Heart left ventricle (tissue), 16 donors: Measurements from ENCODE around the gene MAP3K7CL. TPM values are rescaled to one million over a fixed set of nuclear protein-coding genes. Genes with fewer than 3 reads are reported as not detected.

ENCODE experiments used
- ATAC-seq, 4 donors: fragments of 200-7000 bp; cut with Tn5 transposase; one replicate each; pipeline ENCODE4 v1.9.1; 2020 to 2022; ENCODE audit warnings: moderate library complexity in 4 of 4, mild to moderate bottlenecking in 3 of 4, moderate number of reproducible peaks in 1 of 4
- DNase-seq, 5 donors: peaks; one replicate each; pipeline ENCODE4 v3.0.0-alpha.2; 2020
- H3K27ac ChIP-seq, 12 donors: fragments of 200-600 bp; sonication (generic) in 4 of 12; one replicate each; pipeline versions ENCODE4 v1.5.0 to v1.8.0; 2016 to 2022; ENCODE audit warnings: mild to moderate bottlenecking in 2 of 12
- H3K27me3 ChIP-seq, 9 donors: fragments of 200-600 bp; sonication (generic) in 2 of 9; one replicate each; pipeline versions ENCODE4 v1.5.1 to v1.8.0; 2016 to 2022; ENCODE audit warnings: mild to moderate bottlenecking in 3 of 9
- H3K36me3 ChIP-seq, 9 donors: fragments of 200-600 bp; sonication (generic) in 2 of 9; one replicate each; pipeline versions ENCODE4 v1.5.0 to v1.8.0; 2018 to 2022; ENCODE audit warnings: mild to moderate bottlenecking in 2 of 9
- H3K4me1 ChIP-seq, 12 donors: fragments of 200-600 bp; sonication (generic) in 4 of 12; one replicate each; pipeline versions ENCODE4 v1.5.0 to v1.8.0; 2016 to 2022; ENCODE audit warnings: mild to moderate bottlenecking in 3 of 12
- H3K4me3 ChIP-seq, 12 donors: fragments of 200-600 bp; sonication (generic) in 4 of 12; one replicate each; pipeline versions ENCODE4 v1.5.0 to v1.8.0; 2017 to 2022; ENCODE audit warnings: mild to moderate bottlenecking in 9 of 12, moderate library complexity in 4 of 12
- H3K9me3 ChIP-seq, 12 donors: fragments of 200-600 bp; sonication (generic) in 4 of 12; one replicate each; pipeline versions ENCODE4 v1.5.0 to v1.8.0; 2016 to 2022; ENCODE audit warnings: mild to moderate bottlenecking in 1 of 12
- POLR2A ChIP-seq, 2 donors: fragments of 450-650 bp; IDR thresholded peaks; one replicate each; pipeline ENCODE4 v1.6.1; 2017; ENCODE audit warnings: antibody characterized with exemption in 2 of 2, mild to moderate bottlenecking in 2 of 2, moderate library complexity in 2 of 2
- WGBS, 4 donors: extraction: QIAGEN DNeasy Blood & Tissue Kit in 2 of 4; methylation state at CpG; one replicate each; pipeline versions ENCODE4 v1.1.5 to v1.1.7; 2013 to 2018; 5-methylcytosine and 5-hydroxymethylcytosine counted together
- intact Hi-C, 10 donors: fragments of 100-400 bp; cut with DNase I; formaldehyde crosslinking; loops; one replicate each; pipeline versions ENCODE4 v1.11.1 to v1.14.2; 2022
- polyA plus RNA-seq, 2 donors: library from polyadenylated mRNA; stranded (reverse); fragments of 200-250 nt; gene quantifications; one replicate each; pipeline ENCODE4 v1.2.3, GENCODE V29; 2013
- total RNA-seq, 9 donors: library from RNA; depleted of rRNA in 2 of 9; stranded (reverse); fragments of >200 nt in 2 of 9; fragmentation: NEBNext Ultra II Directional in 3 of 9; extraction: Animal tissue kit (Norgen Biotek cat#: 25700) in 3 of 9; gene quantifications; one replicate each; pipeline versions ENCODE4 v1.1.0 to v1.2.4, GENCODE V29; 2016 to 2023
- TF ChIP-seq, protein P1 (sequence below), 12 donors: fragments of 200-600 bp; sonication (generic) in 4 of 12; IDR thresholded peaks; one replicate each; pipeline versions ENCODE4 v1.5.0 to v1.8.0; 2018 to 2022; ENCODE audit warnings: antibody characterized with exemption in 12 of 12, mild to moderate bottlenecking in 5 of 12
- donor health status: ischemic (EF 13 %, LVEDD 7.1; RV severe dilation, severe dysfunction).
- donor health status: healthy with polysubstance abuse.
- donor health status: DM: no; HTN: yes; CAD: no.
- donor health status: DM: no; HTN: no; CAD: no.
- donor health status: ischemic (EF 25% LVEDD 6.9; RV normal size, moderate dysfunction).
- donor health status: ischemic (EF 25% LVEDD 5.7; RV mildly dilated, moderate dysfunction).
- donor health status: healthy.
- donor health status: DM: yes; HTN: yes; CAD: no.
- donor health status: ischemic (EF 35%, LVEDD 5.7; RV mildly dilated, moderate dysfunction).
- donor health status: nonischemic (EF 11% LVEDD 7.7; RV severe dilation, severe dysfunction).
- donor health status: DM: yes; HTN: yes; CAD: no.
- donor health status: PGD.
- donor health status: ischemic (EF 29% LVEDD 5.4; RV normal size, mild dysfunction).
- donor health status: nonischemic (EF 23%, LVEDD 6.1; RV moderate dilation, normal function).

The MAP3K7CL gene
- total and polyA plus RNA-seq, 11 donors: 0.64 to 25.2 (median 6.3) TPM

- TF ChIP-seq POLR2A (IDR thresholded peaks at IDR 0.05): no peak
- TF ChIP-seq, protein P1, sequence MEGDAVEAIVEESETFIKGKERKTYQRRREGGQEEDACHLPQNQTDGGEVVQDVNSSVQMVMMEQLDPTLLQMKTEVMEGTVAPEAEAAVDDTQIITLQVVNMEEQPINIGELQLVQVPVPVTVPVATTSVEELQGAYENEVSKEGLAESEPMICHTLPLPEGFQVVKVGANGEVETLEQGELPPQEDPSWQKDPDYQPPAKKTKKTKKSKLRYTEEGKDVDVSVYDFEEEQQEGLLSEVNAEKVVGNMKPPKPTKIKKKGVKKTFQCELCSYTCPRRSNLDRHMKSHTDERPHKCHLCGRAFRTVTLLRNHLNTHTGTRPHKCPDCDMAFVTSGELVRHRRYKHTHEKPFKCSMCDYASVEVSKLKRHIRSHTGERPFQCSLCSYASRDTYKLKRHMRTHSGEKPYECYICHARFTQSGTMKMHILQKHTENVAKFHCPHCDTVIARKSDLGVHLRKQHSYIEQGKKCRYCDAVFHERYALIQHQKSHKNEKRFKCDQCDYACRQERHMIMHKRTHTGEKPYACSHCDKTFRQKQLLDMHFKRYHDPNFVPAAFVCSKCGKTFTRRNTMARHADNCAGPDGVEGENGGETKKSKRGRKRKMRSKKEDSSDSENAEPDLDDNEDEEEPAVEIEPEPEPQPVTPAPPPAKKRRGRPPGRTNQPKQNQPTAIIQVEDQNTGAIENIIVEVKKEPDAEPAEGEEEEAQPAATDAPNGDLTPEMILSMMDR (IDR thresholded peaks at IDR 0.05): no peak
- intact Hi-C loops: no loop called here
- H3K4me3 ChIP-seq: peak overlapping the region in 9 of 12 donors; percentile 5 to 57 (median 43)
- 80 to 91% (median 82%) methylated on average over 3 of the region's 3 CpGs for WGBS, 4 donors
- no peaks in the 10 kb centered on the region for H3K36me3 ChIP-seq
- DNase-seq (no peak), ATAC-seq (no peak)
- H3K27ac ChIP-seq: peak overlapping the region in 7 of 12 donors; percentile 9 to 93 (median 46)
- peaks cover 0 to 51% (median 0%) of the 10 kb centered on the region in 12 donors for H3K4me1 ChIP-seq
- H3K9me3 ChIP-seq: peaks cover 0 to 7% (median 0%) of the 10 kb centered on the region in 12 donors
- no peaks in the 10 kb centered on the region for H3K27me3 ChIP-seq
Measured at GRCh38 chr21:29194342-29194741, 63.9 kb downstream of the MAP3K7CL start.

DNA sequence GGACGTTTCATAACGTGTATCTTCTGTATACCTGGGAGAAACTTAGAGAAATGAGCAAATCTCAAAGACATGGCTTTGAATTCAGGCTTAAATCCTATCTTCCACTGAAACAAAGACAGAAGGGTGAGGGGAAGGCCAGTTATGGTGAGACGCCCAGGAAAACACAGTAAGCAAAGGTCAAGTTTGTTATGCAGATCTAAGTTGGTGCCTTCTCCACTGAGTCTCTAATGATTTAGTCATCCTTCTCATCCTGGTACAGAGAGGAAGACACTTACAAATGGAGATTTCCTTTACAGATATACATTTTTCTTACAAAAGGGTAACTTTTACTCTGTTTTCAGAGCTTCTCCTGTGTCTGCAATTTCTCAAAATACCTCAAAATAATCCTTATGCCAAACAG, 64.4 kb downstream of the MAP3K7CL start:
- 49 to 73% (median 65%) methylated on average over 3 of the region's 3 CpGs for WGBS, 4 donors
- Histone ChIP-seq H3K27me3 (no peaks in the 10 kb centered on the region), H3K36me3 (no peaks in the 10 kb centered on the region), H3K4me1 (peaks cover 0 to 49% (median 0%) of the 10 kb centered on the region in 12 donors), H3K4me3 (peak overlapping the region in 10 of 12 donors; percentile 5 to 57 (median 42)), H3K9me3 (peaks cover 0 to 7% (median 0%) of the 10 kb centered on the region in 12 donors), H3K27ac (peak overlapping the region in 6 of 12 donors; percentile 12 to 93 (median 48))
- DNase-seq (no peak), ATAC-seq (peak in 2 of 4 donors; percentile 33 to 38)
- intact Hi-C loops: no loop called here
- TF ChIP-seq, protein P1 (IDR thresholded peaks at IDR 0.05): no peak
- no peak for TF ChIP-seq POLR2A (IDR thresholded peaks at IDR 0.05)

- Histone ChIP-seq H3K4me3 (peak overlapping the region in 9 of 12 donors; percentile 5 to 57 (median 43)), H3K27me3 (no peaks in the 10 kb centered on the region), H3K9me3 (peaks cover 0 to 18% (median 6%) of the 10 kb centered on the region in 12 donors), H3K27ac (peak overlapping the region in 11 of 12 donors; percentile 1 to 93 (median 47)), H3K36me3 (no peaks in the 10 kb centered on the region), H3K4me1 (peaks cover 0 to 42% (median 0%) of the 10 kb centered on the region in 12 donors)
- ATAC-seq (peak; percentile 71 to 92 (median 90)), DNase-seq (peak in 3 of 5 donors; percentile 56 to 57 (median 57))
- 32 to 37% (median 34%) methylated on average over 8 of the region's 8 CpGs for WGBS, 4 donors
- intact Hi-C loops: no loop called here
- TF ChIP-seq, protein P1 (IDR thresholded peaks at IDR 0.05): peak in 7 of 12 donors; percentile 13 to 40 (median 20)
- TF ChIP-seq POLR2A (IDR thresholded peaks at IDR 0.05): no peak
Measured at GRCh38 chr21:29195981-29196669, 65.7 kb downstream of the MAP3K7CL start.

GRCh38 chr21:29196670-29197191, 66.3 kb downstream of the MAP3K7CL start:
- Histone ChIP-seq H3K36me3 (no peaks in the 10 kb centered on the region), H3K4me3 (peak overlapping the region in 9 of 12 donors; percentile 5 to 57 (median 43)), H3K27ac (peak overlapping the region in 7 of 12 donors; percentile 21 to 93 (median 50)), H3K4me1 (peaks cover 0 to 42% (median 0%) of the 10 kb centered on the region in 12 donors), H3K9me3 (peaks cover 0 to 24% (median 11%) of the 10 kb centered on the region in 12 donors), H3K27me3 (no peaks in the 10 kb centered on the region)
- DNase-seq (no peak), ATAC-seq (no peak)
- intact Hi-C loops: no loop called here
- WGBS, 4 donors: 55 to 65% (median 58%) methylated on average over 5 of the region's 5 CpGs
- TF ChIP-seq, protein P1 (IDR thresholded peaks at IDR 0.05): no peak
- TF ChIP-seq POLR2A (IDR thresholded peaks at IDR 0.05): no peak
